Astrocyte (in vitro differentiated cells and primary cell): ENCODE data around the gene VLDLR. TPM values are rescaled to one million over a fixed set of nuclear protein-coding genes. Genes with fewer than 3 reads are reported as not detected.

Experiments used
- DNase-seq: peaks from one replicate; pipeline ENCODE4 v3.0.0-alpha.2; 2010; ENCODE audit warnings: low read depth
- FAIRE-seq: peaks from 2 replicates; lab custom pipeline; 2011; peaks lifted over from hg19 to GRCh38; lab: Jason Lieb, UNC
- H2AFZ ChIP-seq: 2 replicates; pipeline ENCODE4 v1.6.0; 2012; ENCODE audit warnings: low read depth, low read length, inconsistent platforms
- H3K27ac ChIP-seq: 2 replicates; pipeline ENCODE4 v1.5.1; 2011; ENCODE audit warnings: low read depth, low read length, inconsistent platforms
- H3K27me3 ChIP-seq: 2 replicates; pipeline ENCODE4 v1.6.0; 2011; ENCODE audit warnings: low read length, inconsistent platforms; ENCODE audit not compliant: insufficient read depth
- H3K36me3 ChIP-seq: 2 replicates; pipeline ENCODE4 v1.5.1; 2011; ENCODE audit warnings: low read length, inconsistent platforms; ENCODE audit not compliant: insufficient read depth
- H3K4me1 ChIP-seq: 2 replicates; pipeline ENCODE4 v1.5.1; 2011; ENCODE audit warnings: low read length, inconsistent platforms; ENCODE audit not compliant: insufficient read depth
- H3K4me2 ChIP-seq: 2 replicates; pipeline ENCODE4 v1.6.0; 2012; ENCODE audit warnings: low read length, inconsistent platforms
- H3K4me3 ChIP-seq: 2 replicates; pipeline ENCODE4 v1.5.1; 2011; ENCODE audit warnings: low read depth, mild to moderate bottlenecking, low read length, inconsistent platforms; ENCODE audit not compliant: insufficient read depth
- H3K79me2 ChIP-seq: 2 replicates; pipeline ENCODE4 v1.6.0; 2012; ENCODE audit warnings: mild to moderate bottlenecking, low read length, inconsistent platforms; ENCODE audit not compliant: insufficient read depth
- H3K9ac ChIP-seq: 2 replicates; pipeline ENCODE4 v1.6.0; 2012; ENCODE audit warnings: mild to moderate bottlenecking, low read length, inconsistent platforms
- H3K9me3 ChIP-seq: 2 replicates; pipeline ENCODE4 v1.5.1; 2012; ENCODE audit warnings: low read depth, mild to moderate bottlenecking, low read length, inconsistent platforms; ENCODE audit not compliant: insufficient read depth
- H4K20me1 ChIP-seq: 2 replicates; pipeline ENCODE4 v1.6.0; 2012; ENCODE audit warnings: low read length, inconsistent platforms; ENCODE audit not compliant: insufficient read depth
- H3K27ac Mint-ChIP-seq: one replicate; pipeline ENCODE4 v1.8.0; 2021; ENCODE audit warnings: mild to moderate bottlenecking, mixed read lengths; ENCODE audit not compliant: unreplicated experiment
- H3K27me3 Mint-ChIP-seq: one replicate; pipeline ENCODE4 v1.8.0; 2021; ENCODE audit warnings: low read depth, mixed read lengths; ENCODE audit not compliant: unreplicated experiment
- H3K36me3 Mint-ChIP-seq: one replicate; pipeline ENCODE4 v1.8.0; 2021; ENCODE audit warnings: low read depth, mixed read lengths; ENCODE audit not compliant: unreplicated experiment
- H3K4me1 Mint-ChIP-seq: one replicate; pipeline ENCODE4 v1.8.0; 2021; ENCODE audit warnings: low read depth, mixed read lengths; ENCODE audit not compliant: unreplicated experiment
- H3K4me3 Mint-ChIP-seq: one replicate; pipeline ENCODE4 v1.8.0; 2021; ENCODE audit warnings: mild to moderate bottlenecking, moderate library complexity, mixed read lengths; ENCODE audit not compliant: unreplicated experiment
- H3K9me3 Mint-ChIP-seq: one replicate; pipeline ENCODE4 v1.8.0; 2021; ENCODE audit warnings: mild to moderate bottlenecking, mixed read lengths; ENCODE audit not compliant: unreplicated experiment
- EZH2 ChIP-seq: IDR thresholded peaks from 2 replicates; pipeline ENCODE4 v1.6.1; 2012; ENCODE audit warnings: mild to moderate bottlenecking, low read length, inconsistent platforms; ENCODE audit not compliant: insufficient read depth
- total RNA-seq: library from RNA; stranded (reverse); gene quantifications from 2 replicates; pipeline ENCODE4 v1.2.1, GENCODE V29; 2021
- TF ChIP-seq, protein P1 (sequence below): IDR thresholded peaks from 2 replicates; pipeline ENCODE4 v1.5.1; 2011; ENCODE audit warnings: low read depth, mild to moderate bottlenecking, inconsistent platforms, low read length, moderate library complexity; ENCODE audit not compliant: insufficient read depth

VLDLR gene
- total RNA-seq, 1 donor from 2014 or later, result 63.2 TPM

DNA sequence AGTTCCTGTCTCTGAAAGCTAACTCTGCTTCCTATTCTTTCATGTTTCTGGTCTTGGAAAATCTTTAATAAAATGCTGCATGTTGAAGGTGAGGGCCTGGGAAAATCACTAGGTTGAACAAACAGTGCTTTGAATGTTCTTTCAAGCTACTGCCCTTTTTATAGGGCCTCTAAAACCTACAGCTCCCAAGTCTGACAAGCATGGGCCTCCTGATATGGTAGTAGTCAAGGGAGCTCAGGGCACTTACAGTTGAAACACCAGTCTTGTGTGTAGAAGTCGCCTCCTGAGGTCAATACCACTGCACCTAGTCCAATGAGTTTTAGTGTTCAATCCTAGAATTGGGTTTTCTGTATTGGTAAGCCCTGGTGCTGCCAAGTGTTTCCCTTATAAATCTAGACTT, 20.5 kb downstream of the VLDLR start:
- no peaks in the 10 kb centered on the region for H3K27me3 ChIP-seq
- DNase-seq, result no peak
- H3K9ac ChIP-seq, result no peak overlapping the region
- H3K4me2 ChIP-seq, result no peak overlapping the region
- Mint-ChIP-seq H3K9me3 (peaks cover 2% of the 10 kb centered on the region), H3K36me3 (peaks cover 48% of the 10 kb centered on the region), H3K4me1 (peaks cover 2% of the 10 kb centered on the region), H3K4me3 (no peak overlapping the region), H3K27ac (no peak overlapping the region), H3K27me3 (no peaks in the 10 kb centered on the region)
- no peak overlapping the region for H3K4me3 ChIP-seq
- no peak overlapping the region for H3K27ac ChIP-seq
- H3K36me3 ChIP-seq, result no peaks in the 10 kb centered on the region
- no peak for TF ChIP-seq EZH2
- TF ChIP-seq, protein P1, sequence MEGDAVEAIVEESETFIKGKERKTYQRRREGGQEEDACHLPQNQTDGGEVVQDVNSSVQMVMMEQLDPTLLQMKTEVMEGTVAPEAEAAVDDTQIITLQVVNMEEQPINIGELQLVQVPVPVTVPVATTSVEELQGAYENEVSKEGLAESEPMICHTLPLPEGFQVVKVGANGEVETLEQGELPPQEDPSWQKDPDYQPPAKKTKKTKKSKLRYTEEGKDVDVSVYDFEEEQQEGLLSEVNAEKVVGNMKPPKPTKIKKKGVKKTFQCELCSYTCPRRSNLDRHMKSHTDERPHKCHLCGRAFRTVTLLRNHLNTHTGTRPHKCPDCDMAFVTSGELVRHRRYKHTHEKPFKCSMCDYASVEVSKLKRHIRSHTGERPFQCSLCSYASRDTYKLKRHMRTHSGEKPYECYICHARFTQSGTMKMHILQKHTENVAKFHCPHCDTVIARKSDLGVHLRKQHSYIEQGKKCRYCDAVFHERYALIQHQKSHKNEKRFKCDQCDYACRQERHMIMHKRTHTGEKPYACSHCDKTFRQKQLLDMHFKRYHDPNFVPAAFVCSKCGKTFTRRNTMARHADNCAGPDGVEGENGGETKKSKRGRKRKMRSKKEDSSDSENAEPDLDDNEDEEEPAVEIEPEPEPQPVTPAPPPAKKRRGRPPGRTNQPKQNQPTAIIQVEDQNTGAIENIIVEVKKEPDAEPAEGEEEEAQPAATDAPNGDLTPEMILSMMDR, result no peak
- H3K79me2 ChIP-seq, result no peaks in the 10 kb centered on the region
- no peak for FAIRE-seq
- no peak overlapping the region for H2AFZ ChIP-seq
- H3K4me1 ChIP-seq, result no peaks in the 10 kb centered on the region
- no peaks in the 10 kb centered on the region for H4K20me1 ChIP-seq
- no peaks in the 10 kb centered on the region for H3K9me3 ChIP-seq

GRCh38 chr9:2645569-2645968, 24.0 kb downstream of the VLDLR start:
- Histone ChIP-seq H3K4me1 (no peaks in the 10 kb centered on the region), H3K27me3 (no peaks in the 10 kb centered on the region), H3K36me3 (no peaks in the 10 kb centered on the region), H3K79me2 (no peaks in the 10 kb centered on the region), H3K4me3 (no peak overlapping the region), H3K9ac (no peak overlapping the region), H3K4me2 (no peak overlapping the region), H3K9me3 (no peaks in the 10 kb centered on the region), H4K20me1 (no peaks in the 10 kb centered on the region), H2AFZ (no peak overlapping the region), H3K27ac (no peak overlapping the region)
- no peak for FAIRE-seq
- DNase-seq, result no peak
- Mint-ChIP-seq H3K27me3 (no peaks in the 10 kb centered on the region), H3K36me3 (peaks cover 56% of the 10 kb centered on the region), H3K27ac (no peak overlapping the region), H3K9me3 (peaks cover 2% of the 10 kb centered on the region), H3K4me1 (no peaks in the 10 kb centered on the region), H3K4me3 (no peak overlapping the region)
- TF ChIP-seq EZH2, result no peak
- TF ChIP-seq, protein P1, result no peak

DNA sequence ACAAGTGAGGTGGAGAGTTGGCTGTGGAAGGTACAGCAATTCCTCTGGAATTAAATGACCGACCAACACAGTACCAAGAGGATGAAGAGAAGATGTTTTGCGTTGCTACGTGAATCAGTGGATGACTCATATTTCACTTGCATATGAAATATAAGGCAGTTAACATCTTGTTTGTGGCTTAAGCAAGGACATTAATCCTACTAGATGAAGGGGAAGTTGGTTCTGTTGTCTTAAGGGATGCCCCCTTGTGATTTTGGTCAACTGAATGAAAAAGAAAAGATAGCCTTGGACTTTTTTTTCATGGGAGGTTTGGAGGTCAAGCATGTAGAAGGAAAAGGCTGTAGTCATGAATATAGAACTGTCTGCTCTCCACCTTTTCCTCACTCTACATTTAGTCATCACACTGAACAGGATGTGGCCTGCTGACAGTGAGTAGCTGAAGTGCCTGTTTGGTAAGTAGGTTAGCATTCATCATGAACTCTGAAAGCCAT, 33.9 kb downstream of the VLDLR start:
- Histone ChIP-seq H3K4me3 (peak overlapping the region; percentile 27), H3K9me3 (no peaks in the 10 kb centered on the region), H3K4me1 (peaks cover 16% of the 10 kb centered on the region), H3K4me2 (peak overlapping the region; percentile 80), H3K36me3 (no peaks in the 10 kb centered on the region), H4K20me1 (no peaks in the 10 kb centered on the region), H3K27me3 (no peaks in the 10 kb centered on the region), H3K79me2 (no peaks in the 10 kb centered on the region), H3K27ac (peak overlapping the region; percentile 85), H3K9ac (peak overlapping the region; percentile 66), H2AFZ (peak overlapping the region; percentile 48)
- peak; percentile 96 for DNase-seq
- Mint-ChIP-seq H3K36me3 (peaks cover 24% of the 10 kb centered on the region), H3K4me1 (peaks cover 14% of the 10 kb centered on the region), H3K4me3 (no peak overlapping the region), H3K27me3 (no peaks in the 10 kb centered on the region), H3K27ac (peak overlapping the region; percentile 75), H3K9me3 (no peaks in the 10 kb centered on the region)
- no peak for TF ChIP-seq EZH2
- TF ChIP-seq, protein P1, result no peak
- peak; percentile 98 for FAIRE-seq
